K562 (cell line): Measurements from ENCODE around the gene ATAD3B. TPM values are rescaled to one million over a fixed set of nuclear protein-coding genes. Genes with fewer than 3 reads are reported as not detected.
A peak's percentile ranks its signal among the peaks of the same experiment; 100 is the strongest.

Experiments
- E2F8 ChIP-seq: fragments of 450-650 bp; IDR thresholded peaks from 2 replicates; pipeline ENCODE4 v1.7.1; 2018; ENCODE audit warnings: mild to moderate bottlenecking, low read depth; ENCODE audit not compliant: partially characterized antibody
- HIVEP1 ChIP-seq: fragments of 250-450 bp; sonication (Bioruptor Pico); IDR thresholded peaks from 2 replicates; pipeline ENCODE4 v1.4.0; 2020; ENCODE audit warnings: mild to moderate bottlenecking
- KDM1A ChIP-seq, 2 experiments: fragments of 450-650 bp; IDR thresholded peaks; 2 replicates each; pipeline ENCODE4 v1.6.1; 2016; ENCODE audit warnings: mild to moderate bottlenecking in 2 of 2
- KLF16 ChIP-seq: IDR thresholded peaks from 2 replicates; pipeline ENCODE4 v1.6.1; 2016; ENCODE audit warnings: antibody characterized with exemption
- MAFK ChIP-seq: IDR thresholded peaks from 2 replicates; pipeline ENCODE4 v1.6.1; 2011; ENCODE audit warnings: low read length, improper control_type of control experiment
- MAX ChIP-seq: sonication (generic); formaldehyde crosslinking; IDR thresholded peaks from 2 replicates; pipeline ENCODE4 v1.9.0; 2022; ENCODE audit warnings: mild to moderate bottlenecking, missing genetic modification reagents
- MTA3 ChIP-seq: fragments of 450-650 bp; formaldehyde crosslinking; IDR thresholded peaks from 2 replicates; pipeline ENCODE4 v1.6.1; 2017; ENCODE audit warnings: mild to moderate bottlenecking, borderline replicate concordance
- NCOA6 ChIP-seq: fragments of 450-650 bp; IDR thresholded peaks from 2 replicates; pipeline ENCODE4 v1.6.1; 2017; ENCODE audit warnings: mild to moderate bottlenecking
- POU5F1 ChIP-seq: fragments of 150-350 bp; IDR thresholded peaks from 2 replicates; pipeline ENCODE4 v1.6.1; 2014; ENCODE audit warnings: borderline replicate concordance, low read length, low read depth, mild to moderate bottlenecking; ENCODE audit not compliant: partially characterized antibody
- PRDM10 ChIP-seq: fragments of 450-650 bp; IDR thresholded peaks from 2 replicates; pipeline ENCODE4 v1.6.1; 2018; ENCODE audit not compliant: partially characterized antibody
- RAD51 ChIP-seq: fragments of 450-650 bp; IDR thresholded peaks from 2 replicates; pipeline ENCODE4 v1.7.1; 2016; ENCODE audit warnings: low read depth, mild to moderate bottlenecking, borderline replicate concordance
- SMAD1 ChIP-seq: fragments of 150-350 bp; IDR thresholded peaks from 2 replicates; pipeline ENCODE4 v1.6.1; 2014; ENCODE audit warnings: low read length, low read depth; ENCODE audit not compliant: partially characterized antibody
- THRA ChIP-seq: fragments of 450-650 bp; IDR thresholded peaks from 2 replicates; pipeline ENCODE4 v1.6.1; 2017; ENCODE audit warnings: mild to moderate bottlenecking, moderate library complexity
- TRIM28 ChIP-seq: fragments of 450-650 bp; IDR thresholded peaks from 2 replicates; pipeline ENCODE4 v1.6.1; 2017
- ZFP30 ChIP-seq: fragments of 250-450 bp; sonication (Bioruptor Pico); IDR thresholded peaks from 2 replicates; pipeline ENCODE4 v1.8.0; 2022; ENCODE audit warnings: moderate library complexity, mild to moderate bottlenecking, inconsistent platforms, borderline replicate concordance
- ZNF717 ChIP-seq: fragments of 250-450 bp; sonication (Bioruptor Pico); IDR thresholded peaks from 2 replicates; pipeline ENCODE4 v1.5.0; 2021
- polyA plus RNA-seq, 8 experiments: library from polyadenylated mRNA; depleted of rRNA in 4 of 8; stranded (reverse) in 5 of 8; unstranded in 3 of 8; fragments of >200 nt; fragmentation: Nextera tagmentation in 2 of 8; fragmentation: Illumina TruSeq in 1 of 8; extraction: Ambion mirVana in 2 of 8; extraction: Trizol in 1 of 8; gene quantifications; 2 replicates each; pipeline versions ENCODE4 v1.2.1 to v1.2.3, GENCODE V29; 2011 to 2014; ENCODE audit warnings: inconsistent platforms in 1 of 8, missing spikeins in 1 of 8
- total RNA-seq, 7 experiments: library from RNA; depleted of rRNA in 6 of 7; stranded (reverse); fragments of >200 nt in 6 of 7; fragmentation: Illumina TruSeq in 2 of 7; extraction: Trizol in 2 of 7; gene quantifications; 2 replicates each; pipeline versions ENCODE4 v1.2.1 to v1.2.3, GENCODE V29; 2011 to 2021; ENCODE audit warnings: low replicate concordance in 1 of 7

ATAD3B gene
- total and polyA plus RNA-seq, 9 of the 15 experiments (the other 6 are each of a cell fraction or from before 2014, with no cell fraction given), result 0.07 to 113 (median 27.7) TPM

GRCh38 chr1:1432951-1433803 lies 38.4 kb upstream of the ATAD3B start (continued):
- no peak for TF ChIP-seq MAX (CRISPR knock-in tag)
- 0 out of 2 replicates have a peak, but pooled peaks have one; percentile 22 for TF ChIP-seq ZNF717 (CRISPR knock-in tag)
- TF ChIP-seq MTA3, result peak; percentile 70; the same call in 1 of the 2 replicates
- TF ChIP-seq MAFK, result no peak
- TF ChIP-seq SMAD1, result no peak
- TF ChIP-seq THRA, result no peak
- TF ChIP-seq NCOA6, result no peak
- TF ChIP-seq KDM1A (IDR thresholded peaks at IDR 0.05), result no peak
- peak; percentile 58; the same call in 1 of the 2 replicates for TF ChIP-seq HIVEP1 (CRISPR knock-in tag)
- no peak for TF ChIP-seq PRDM10
- no peak for TF ChIP-seq E2F8
- no peak for TF ChIP-seq POU5F1
- peak; percentile 35; the same call in 1 of the 2 replicates for TF ChIP-seq KLF16
- no peak; the same call in 1 of the 2 replicates for TF ChIP-seq RAD51
- TF ChIP-seq ZFP30 (CRISPR knock-in tag), result no peak
- 0 out of 2 replicates have a peak, but pooled peaks have one; percentile 32 for TF ChIP-seq TRIM28
